Hematopoietic multipotent progenitor cell treated with erythropoietin and hydrocortisone succinate and interleukin-3 and kit ligand, for 4 days (in vitro differentiated cells): ENCODE results near the gene PAXX.
"Not testable (repeated sequence)": the region's sequence is repeated elsewhere in the genome, so short reads cannot be mapped to it uniquely, and the experiment has no call there.

Source experiments
- DNase-seq: peaks from one replicate; pipeline ENCODE4 v3.0.0-alpha.2; 2015

PAXX gene

GRCh38 chr9:136983167-136983566, 9.1 kb upstream of the PAXX start:
- DNase-seq, result no peak

- no peak for DNase-seq
Observed at GRCh38 chr9:136983656-136984314, 8.4 kb upstream of the PAXX start.

GRCh38 chr9:136984464-136985026, 7.7 kb upstream of the PAXX start:
- DNase-seq, result no peak

- DNase-seq, result no peak
Observed at GRCh38 chr9:136985027-136985602, 7.1 kb upstream of the PAXX start.

- DNase-seq, result no peak
Observed at GRCh38 chr9:136985853-136986252, 6.4 kb upstream of the PAXX start.

- no peak for DNase-seq
Observed at GRCh38 chr9:136988872-136989271, 3.4 kb upstream of the PAXX start.

- no peak for DNase-seq
Observed at GRCh38 chr9:136990242-136990911, 1.8 kb upstream of the PAXX start.

- no peak for DNase-seq
Observed at GRCh38 chr9:136992819-136993369, 672 bp downstream of the PAXX start.

GRCh38 chr9:136994180-136994887, 2.1 kb downstream of the PAXX start:
- DNase-seq, result no peak

- DNase-seq, result no peak
Observed at GRCh38 chr9:136994888-136995230, 2.6 kb downstream of the PAXX start.

- DNase-seq, result no peak
Observed at GRCh38 chr9:136995362-136995761, 3.1 kb downstream of the PAXX start.

GRCh38 chr9:136995772-136996311, 3.6 kb downstream of the PAXX start:
- DNase-seq, result no peak

GRCh38 chr9:136996361-136997292, 4.4 kb downstream of the PAXX start, which contains the start of gene CLIC3:
Gene CLIC3 (minus strand): TSS chr9:136996568. CDS start chr9:136996543, 25 bp downstream.
- DNase-seq, result peak; percentile 75

GRCh38 chr9:136997371-136997770, 5.1 kb downstream of the PAXX start:
- DNase-seq, result no peak

GRCh38 chr9:136997830-136998234, 5.6 kb downstream of the PAXX start:
- DNase-seq, result no peak

- peak; percentile 75 for DNase-seq
Observed at GRCh38 chr9:137000177-137000930, 8.1 kb downstream of the PAXX start.

GRCh38 chr9:137001857-137002645, 9.8 kb downstream of the PAXX start:
- no peak for DNase-seq

GRCh38 chr9:137002646-137003041, 10.4 kb downstream of the PAXX start:
- no peak for DNase-seq

GRCh38 chr9:137004285-137004684, 12.1 kb downstream of the PAXX start:
- DNase-seq, result not testable (repeated sequence)
